IMR-90 (cell line): ENCODE results near the gene SLC4A5. TPM values are rescaled to one million over a fixed set of nuclear protein-coding genes. Genes with fewer than 3 reads are reported as not detected.

Experiments used
- ATAC-seq: fragments of 200-7000 bp; cut with Tn5 transposase; 2 replicates; pipeline ENCODE4 v1.9.1; 2020; ENCODE audit warnings: low read depth, mild to moderate bottlenecking, moderate library complexity
- BruUV-seq: library from RNA; stranded (reverse); fragments of 400-500 nt; replicated peaks from 2 replicates; lab custom pipeline; 2021; lab: Mats Ljungman, UMichigan
- CTCF ChIA-PET: fragments of 300-600 bp; formaldehyde crosslinking; extraction: SDS; loops from one replicate; lab custom pipeline; 2021; ENCODE audit warnings: antibody characterized with exemption; lab: Yijun Ruan, JAX
- POLR2A ChIA-PET: fragments of 300-600 bp; sonication (Branson Sonifier 250); formaldehyde crosslinking; loops from one replicate; lab custom pipeline; 2022; ENCODE audit warnings: antibody characterized with exemption; ENCODE audit not compliant: unreplicated experiment; lab: Charles Lee
- DNase-seq: peaks from one replicate; pipeline ENCODE4 v3.0.0; 2013
- H2AFZ ChIP-seq: replicated peaks from 2 replicates; pipeline ENCODE3; 2013; ENCODE audit warnings: low read length, mild to moderate bottlenecking; ENCODE audit not compliant: poor library complexity
- H2AK5ac ChIP-seq: 2 replicates; pipeline ENCODE4 v1.6.1; 2013; ENCODE audit warnings: low read depth, low read length, inconsistent platforms
- H2AK9ac ChIP-seq: replicated peaks from 2 replicates; pipeline ENCODE3; 2013; ENCODE audit warnings: mild to moderate bottlenecking, low read depth, low read length, moderate library complexity; ENCODE audit not compliant: poor library complexity
- H2BK120ac ChIP-seq: 2 replicates; pipeline ENCODE4 v1.6.1; 2013; ENCODE audit warnings: low read depth, low read length, inconsistent platforms
- H2BK15ac ChIP-seq: 3 replicates; pipeline ENCODE4 v1.6.1; 2013; ENCODE audit warnings: low read depth, low read length, inconsistent platforms
- H2BK20ac ChIP-seq: 2 replicates; pipeline ENCODE4 v1.6.1; 2013; ENCODE audit warnings: low read depth, mild to moderate bottlenecking, inconsistent platforms, low read length, moderate library complexity
- H2BK5ac ChIP-seq: 2 replicates; pipeline ENCODE4 v1.6.1; 2013; ENCODE audit warnings: mild to moderate bottlenecking, low read depth, low read length, inconsistent platforms; ENCODE audit not compliant: poor library complexity, severe bottlenecking
- H3K14ac ChIP-seq: replicated peaks from 2 replicates; pipeline ENCODE4 v1.6.1; 2013; ENCODE audit warnings: low read depth, low read length, inconsistent platforms
- H3K18ac ChIP-seq: 2 replicates; pipeline ENCODE4 v1.6.1; 2013; ENCODE audit warnings: low read depth, low read length, control low read depth
- H3K23ac ChIP-seq: 2 replicates; pipeline ENCODE4 v1.6.1; 2013; ENCODE audit warnings: low read depth, low read length, inconsistent platforms
- H3K27ac ChIP-seq: 2 replicates; pipeline ENCODE4 v1.5.1; 2013; ENCODE audit warnings: mild to moderate bottlenecking, control low read depth, low read length; ENCODE audit not compliant: insufficient read depth
- H3K27me3 ChIP-seq: 2 replicates; pipeline ENCODE4 v1.6.1; 2013; ENCODE audit warnings: low read length; ENCODE audit not compliant: control insufficient read depth, insufficient read depth
- H3K36me3 ChIP-seq: 2 replicates; pipeline ENCODE4 v1.6.1; 2013; ENCODE audit warnings: low read length, mixed read lengths; ENCODE audit not compliant: control insufficient read depth, insufficient read depth
- H3K4ac ChIP-seq: 2 replicates; pipeline ENCODE4 v1.6.1; 2013; ENCODE audit warnings: low read depth, low read length, inconsistent platforms
- H3K4me1 ChIP-seq: 2 replicates; pipeline ENCODE4 v1.6.1; 2013; ENCODE audit warnings: low read length, mixed read lengths; ENCODE audit not compliant: control insufficient read depth, insufficient read depth
- H3K4me2 ChIP-seq: 2 replicates; pipeline ENCODE4 v1.6.1; 2013; ENCODE audit warnings: low read depth, mild to moderate bottlenecking, control low read depth, low read length, moderate library complexity
- H3K4me3 ChIP-seq: 2 replicates; pipeline ENCODE4 v1.5.1; 2013; ENCODE audit warnings: low read depth, mild to moderate bottlenecking, control low read depth, low read length, moderate library complexity; ENCODE audit not compliant: insufficient read depth
- H3K56ac ChIP-seq: 2 replicates; pipeline ENCODE4 v1.6.1; 2013; ENCODE audit warnings: low read length, inconsistent platforms; ENCODE audit not compliant: insufficient read depth; ENCODE audit errors: extremely low read depth
- H3K79me1 ChIP-seq, 2 experiments: 2 replicates each; pipeline ENCODE4 v1.6.1; 2013; ENCODE audit warnings: low read length in 2 of 2, inconsistent platforms in 1 of 2, low read depth in 1 of 2
- H3K9ac ChIP-seq: 2 replicates; pipeline ENCODE4 v1.6.1; 2013; ENCODE audit warnings: low read depth, low read length, control low read depth
- H3K9me1 ChIP-seq: 2 replicates; pipeline ENCODE4 v1.6.1; 2013; ENCODE audit warnings: low read length, inconsistent platforms; ENCODE audit not compliant: insufficient read depth
- H3K9me3 ChIP-seq: 2 replicates; pipeline ENCODE4 v1.6.1; 2013; ENCODE audit warnings: low read length; ENCODE audit not compliant: control insufficient read depth, insufficient read depth
- H4K20me1 ChIP-seq: 2 replicates; pipeline ENCODE4 v1.6.1; 2013; ENCODE audit warnings: low read length, inconsistent platforms; ENCODE audit not compliant: insufficient read depth
- H4K5ac ChIP-seq: 2 replicates; pipeline ENCODE4 v1.6.1; 2013; ENCODE audit warnings: mild to moderate bottlenecking, low read depth, low read length, control low read depth
- H4K8ac ChIP-seq, 2 experiments: 2 replicates each; pipeline ENCODE4 v1.6.1; 2013; ENCODE audit warnings: low read depth in 2 of 2, low read length in 2 of 2, control low read depth in 1 of 2, inconsistent platforms in 1 of 2
- H4K91ac ChIP-seq: 2 replicates; pipeline ENCODE4 v1.6.1; 2013; ENCODE audit warnings: low read depth, low read length, inconsistent platforms; ENCODE audit not compliant: insufficient read depth
- MAZ ChIP-seq: IDR thresholded peaks from 2 replicates; pipeline ENCODE4 v1.6.1; 2012; ENCODE audit warnings: low read depth, mild to moderate bottlenecking, low read length, improper control_type of control experiment, moderate library complexity, borderline replicate concordance
- MXI1 ChIP-seq: IDR thresholded peaks from 2 replicates; pipeline ENCODE4 v1.6.1; 2012; ENCODE audit warnings: low read depth, mild to moderate bottlenecking, low read length, moderate library complexity, borderline replicate concordance
- NFE2L2 ChIP-seq: fragments of 150-350 bp; IDR thresholded peaks from 2 replicates; pipeline ENCODE4 v1.6.1; 2016; ENCODE audit warnings: low read depth, mild to moderate bottlenecking, low read length
- WGBS, 2 experiments: methylation state at CpG; one replicate each; pipeline versions ENCODE4 v1.1.5 to v1.1.7; 2013; ENCODE audit warnings: missing lambda C conversion rate in 2 of 2; ENCODE audit not compliant: insufficient read length in 1 of 2; ENCODE audit errors: extremely low coverage in 2 of 2; 5-methylcytosine and 5-hydroxymethylcytosine counted together
- dilution Hi-C: fragments of 300-500 bp; cut with HindIII; formaldehyde crosslinking; loops from one replicate; pipeline ENCODE4 v1.14.3; 2018; ENCODE audit warnings: low sequenced_read_pairs; ENCODE audit not compliant: unreplicated experiment
- in situ Hi-C: fragments of 300-500 bp; cut with MboI; formaldehyde crosslinking; loops from 3 replicates; pipeline ENCODE4 v1.14.3; 2019; ENCODE audit warnings: low sequenced_read_pairs, inconsistent platforms, mixed read lengths
- intact Hi-C: fragments of 100-400 bp; cut with micrococcal nuclease; formaldehyde crosslinking; loops from 2 replicates; pipeline ENCODE4 v1.10.0; 2022
- polyA plus RNA-seq, 3 experiments: library from polyadenylated mRNA; depleted of rRNA; stranded (reverse); fragments of >200 nt; gene quantifications; 2 replicates each; pipeline ENCODE4 v1.2.3, GENCODE V29; 2012; ENCODE audit warnings: low replicate concordance in 1 of 3
- total RNA-seq: library from RNA; depleted of rRNA; stranded (reverse); fragments of >200 nt; gene quantifications from 2 replicates; pipeline ENCODE4 v1.2.3, GENCODE V29; 2012

The SLC4A5 gene
- total and polyA plus RNA-seq, 2 of the 4 experiments (the other 2 are of a cell fraction), result 0.18 to 0.22 TPM

- Histone ChIP-seq H2AFZ (peak overlapping the region; percentile 97), H3K4me2 (peak overlapping the region; percentile 96), H3K18ac (no peak overlapping the region), H2AK5ac (peak overlapping the region; percentile 27), H2BK15ac (no peak overlapping the region), H3K9me3 (no peaks in the 10 kb centered on the region), H4K91ac (peak overlapping the region; percentile 71; the same call in 1 of the 2 replicates), H3K9ac (peak overlapping the region; percentile 92), H4K20me1 (peaks cover 31% of the 10 kb centered on the region), H3K56ac (peak overlapping the region; percentile 76), H3K27me3 (peaks cover 3% of the 10 kb centered on the region; the same call in 1 of the 2 replicates), H4K8ac (peak overlapping the region; percentile 61 to 97), H3K4ac (peak overlapping the region; percentile 74), H3K23ac (peak overlapping the region; percentile 98), H3K4me3 (peak overlapping the region; percentile 83), H2BK20ac (no peak overlapping the region), H3K9me1 (peaks cover 25% of the 10 kb centered on the region), H3K27ac (peak overlapping the region; percentile 95), H3K4me1 (peaks cover 9% of the 10 kb centered on the region), H2AK9ac (peak overlapping the region; percentile 90), H3K36me3 (no peaks in the 10 kb centered on the region), H2BK5ac (peak overlapping the region; percentile 95), H3K79me1 (peaks cover 20 to 52% of the 10 kb centered on the region in 2 experiments; a peak in 3 of 4 replicates), H3K14ac (peak overlapping the region; percentile 91), H4K5ac (peak overlapping the region; percentile 35; the same call in 1 of the 2 replicates), H2BK120ac (no peak overlapping the region)
- 0% methylated on average over 4 of the region's 11 CpGs; no CpG with 5 or more reads in 1 of the 2 experiments for WGBS, 2 experiments
- POLR2A ChIA-PET, result interaction anchor here (0.6 kb wide), 1 partner anchor 10 kb away, joined by 3 read pairs; no protein-coding TSS in a partner anchor
- no TSS peak for BruUV-seq
- in situ Hi-C loops, result no loop called here
- dilution Hi-C loops, result no loop called here
- ATAC-seq (peak; percentile 38; the same call in 1 of the 2 replicates), DNase-seq (peak; percentile 22)
- CTCF ChIA-PET, result interaction anchor here (0.6 to 1.5 kb wide), 9 partner anchors 8 to 141 kb away, joined by 3 to 7 read pairs (median 4); partner anchors contain the start of gene DCTN1
- TF ChIP-seq MXI1 (peak; percentile 27; the same call in 1 of the 2 replicates), NFE2L2 (no peak), MAZ (no peak)
- intact Hi-C loops, result loop anchor here (5.0 to 10.0 kb wide), 2 partner anchors 59 to 466 kb away; partner anchors contain the start of gene DGUOK
Measured at GRCh38 chr2:74391209-74391579, 48.0 kb upstream of the SLC4A5 start.
